Stimulated activated naive CD8-positive, alpha-beta T cell treated with anti-CD3 and anti-CD28 coated beads, Interleukin-15, Interleukin-2, amounts not matched to agents 100 ng/mL and 50 ng/mL, for 24 hours (primary cell): ENCODE results near the gene FRS3.

Experiments
- H3K27ac Mint-ChIP-seq: one replicate; pipeline ENCODE4 v1.8.0; 2021; ENCODE audit warnings: mild to moderate bottlenecking, mixed read lengths
- H3K27me3 Mint-ChIP-seq: one replicate; pipeline ENCODE4 v1.8.0; 2021; ENCODE audit warnings: mixed read lengths
- H3K36me3 Mint-ChIP-seq: one replicate; pipeline ENCODE4 v1.8.0; 2021; ENCODE audit warnings: low read depth, mixed read lengths
- H3K4me1 Mint-ChIP-seq: one replicate; pipeline ENCODE4 v1.8.0; 2021; ENCODE audit warnings: low read depth, mixed read lengths
- H3K4me3 Mint-ChIP-seq: one replicate; pipeline ENCODE4 v1.8.0; 2021; ENCODE audit warnings: mild to moderate bottlenecking, mixed read lengths
- H3K9me3 Mint-ChIP-seq: one replicate; pipeline ENCODE4 v1.8.0; 2021; ENCODE audit warnings: mixed read lengths

Gene FRS3

GRCh38 chr6:41723530-41724227, 56.0 kb downstream of the FRS3 start:
- H3K9me3 Mint-ChIP-seq = no peaks in the 10 kb centered on the region
- H3K27ac Mint-ChIP-seq = peak overlapping the region; percentile 49
- no peaks in the 10 kb centered on the region for H3K27me3 Mint-ChIP-seq
- H3K4me1 Mint-ChIP-seq = peaks cover 32% of the 10 kb centered on the region
- H3K4me3 Mint-ChIP-seq = peak overlapping the region; percentile 56
- H3K36me3 Mint-ChIP-seq = no peaks in the 10 kb centered on the region

DNA sequence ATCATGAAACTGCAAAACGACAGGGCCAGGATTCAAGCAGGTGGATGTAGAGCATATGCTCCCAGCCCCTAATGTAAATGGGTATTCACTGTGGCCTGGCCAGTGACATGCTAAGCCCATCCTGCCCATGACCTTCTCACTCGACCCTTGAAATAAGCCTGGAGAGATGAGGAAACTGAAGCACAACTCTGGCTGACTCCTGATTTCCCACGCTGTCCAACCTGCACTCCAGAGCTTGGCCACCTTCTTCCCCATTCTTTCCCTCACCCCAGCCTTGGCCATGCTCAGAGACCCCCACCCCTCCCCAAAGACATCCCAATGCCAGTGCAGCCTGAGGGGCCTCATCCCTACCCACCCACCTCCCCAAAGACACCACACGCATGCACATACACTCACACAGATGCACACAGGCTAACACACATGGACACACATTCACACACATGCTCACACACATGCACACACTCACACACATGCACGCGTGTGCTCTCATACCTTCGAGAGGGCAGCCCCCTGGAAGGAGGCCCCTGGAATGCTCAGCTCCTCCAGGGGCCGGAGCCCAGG, 56.7 kb downstream of the FRS3 start:
- no peak overlapping the region for H3K27ac Mint-ChIP-seq
- H3K4me1 Mint-ChIP-seq = peaks cover 32% of the 10 kb centered on the region
- peak overlapping the region; percentile 26 for H3K4me3 Mint-ChIP-seq
- H3K36me3 Mint-ChIP-seq = no peaks in the 10 kb centered on the region
- no peaks in the 10 kb centered on the region for H3K27me3 Mint-ChIP-seq
- H3K9me3 Mint-ChIP-seq = no peaks in the 10 kb centered on the region

DNA sequence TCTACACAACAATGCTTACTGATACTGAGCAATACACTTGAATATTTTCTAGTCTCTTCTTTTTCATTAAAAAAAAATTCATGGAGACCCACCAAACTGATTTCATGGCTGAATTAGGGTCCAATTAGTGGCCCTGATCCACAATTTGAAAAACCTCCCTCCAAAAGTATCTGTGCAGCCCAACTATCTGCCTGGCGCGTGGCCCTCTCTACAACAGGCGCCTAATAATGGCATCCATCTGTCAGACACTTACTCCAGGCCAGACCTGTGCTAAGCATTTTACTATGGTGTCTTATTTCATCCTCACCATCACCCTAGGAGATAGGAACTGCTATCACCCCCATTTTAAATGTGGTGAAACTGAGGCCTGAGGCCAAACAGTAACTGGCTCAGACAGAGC, 58.3 kb downstream of the FRS3 start:
- Mint-ChIP-seq H3K27ac (peak overlapping the region; percentile 4), H3K9me3 (no peaks in the 10 kb centered on the region)

DNA sequence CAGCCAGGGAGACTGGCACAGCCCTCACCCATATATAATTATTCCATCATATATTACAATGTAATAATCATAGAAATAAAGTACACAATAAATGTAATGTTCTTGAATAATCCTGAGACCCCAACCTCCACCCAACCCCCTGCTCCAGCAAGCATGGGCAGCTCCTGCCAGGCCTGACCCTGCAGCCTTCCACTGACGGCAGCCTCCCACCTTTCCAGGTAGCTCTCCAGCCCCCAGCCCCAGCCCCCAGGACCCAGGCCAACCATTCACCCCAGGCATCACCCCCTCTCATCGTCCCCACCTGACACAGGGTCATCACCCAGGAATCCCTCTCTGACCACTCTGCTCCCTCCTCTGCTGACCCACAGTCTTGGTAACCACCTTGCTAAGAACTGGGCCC, 58.9 kb downstream of the FRS3 start:
- Mint-ChIP-seq H3K27me3 (no peaks in the 10 kb centered on the region), H3K36me3 (no peaks in the 10 kb centered on the region), H3K4me3 (no peak overlapping the region), H3K4me1 (peaks cover 45% of the 10 kb centered on the region), H3K27ac (peak overlapping the region; percentile 4), H3K9me3 (no peaks in the 10 kb centered on the region)

More for the DNA sequence above, 58.3 kb downstream of the FRS3 start:
- Mint-ChIP-seq H3K4me1 (peaks cover 39% of the 10 kb centered on the region), H3K27me3 (no peaks in the 10 kb centered on the region), H3K36me3 (no peaks in the 10 kb centered on the region), H3K4me3 (no peak overlapping the region)

DNA sequence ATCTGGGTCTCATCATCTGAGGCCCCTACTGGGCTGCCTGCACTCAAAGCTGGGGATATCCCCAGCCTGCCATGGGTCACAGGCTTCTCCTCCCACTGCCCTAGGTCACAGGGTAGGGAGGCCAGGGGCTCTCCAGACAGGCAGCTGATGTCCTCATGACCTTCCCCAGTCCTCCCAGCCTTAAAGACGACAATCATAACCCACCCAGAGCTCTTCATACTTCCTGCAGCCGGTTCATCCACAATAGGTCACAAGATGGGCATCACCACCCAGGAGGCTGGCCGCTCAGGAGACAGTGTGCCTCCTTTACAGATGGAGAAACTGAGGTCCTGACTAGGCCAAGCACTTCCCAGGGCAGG, 59.5 kb downstream of the FRS3 start:
- Mint-ChIP-seq H3K27me3 (no peaks in the 10 kb centered on the region), H3K4me3 (no peak overlapping the region), H3K4me1 (peaks cover 48% of the 10 kb centered on the region)

More for the DNA sequence above, 59.5 kb downstream of the FRS3 start:
- H3K27ac Mint-ChIP-seq = no peak overlapping the region
- no peaks in the 10 kb centered on the region for H3K9me3 Mint-ChIP-seq
- H3K36me3 Mint-ChIP-seq = no peaks in the 10 kb centered on the region
